Astrocyte (in vitro differentiated cells and primary cell): Measurements from ENCODE around the gene PSPN.

ENCODE experiments used
- EZH2 ChIP-seq: IDR thresholded peaks from 2 replicates; pipeline ENCODE4 v1.6.1; 2012; ENCODE audit warnings: mild to moderate bottlenecking, low read length, inconsistent platforms; ENCODE audit not compliant: insufficient read depth
- TF ChIP-seq, protein P1 (sequence below): IDR thresholded peaks from 2 replicates; pipeline ENCODE4 v1.5.1; 2011; ENCODE audit warnings: low read depth, mild to moderate bottlenecking, inconsistent platforms, low read length, moderate library complexity; ENCODE audit not compliant: insufficient read depth

DNA sequence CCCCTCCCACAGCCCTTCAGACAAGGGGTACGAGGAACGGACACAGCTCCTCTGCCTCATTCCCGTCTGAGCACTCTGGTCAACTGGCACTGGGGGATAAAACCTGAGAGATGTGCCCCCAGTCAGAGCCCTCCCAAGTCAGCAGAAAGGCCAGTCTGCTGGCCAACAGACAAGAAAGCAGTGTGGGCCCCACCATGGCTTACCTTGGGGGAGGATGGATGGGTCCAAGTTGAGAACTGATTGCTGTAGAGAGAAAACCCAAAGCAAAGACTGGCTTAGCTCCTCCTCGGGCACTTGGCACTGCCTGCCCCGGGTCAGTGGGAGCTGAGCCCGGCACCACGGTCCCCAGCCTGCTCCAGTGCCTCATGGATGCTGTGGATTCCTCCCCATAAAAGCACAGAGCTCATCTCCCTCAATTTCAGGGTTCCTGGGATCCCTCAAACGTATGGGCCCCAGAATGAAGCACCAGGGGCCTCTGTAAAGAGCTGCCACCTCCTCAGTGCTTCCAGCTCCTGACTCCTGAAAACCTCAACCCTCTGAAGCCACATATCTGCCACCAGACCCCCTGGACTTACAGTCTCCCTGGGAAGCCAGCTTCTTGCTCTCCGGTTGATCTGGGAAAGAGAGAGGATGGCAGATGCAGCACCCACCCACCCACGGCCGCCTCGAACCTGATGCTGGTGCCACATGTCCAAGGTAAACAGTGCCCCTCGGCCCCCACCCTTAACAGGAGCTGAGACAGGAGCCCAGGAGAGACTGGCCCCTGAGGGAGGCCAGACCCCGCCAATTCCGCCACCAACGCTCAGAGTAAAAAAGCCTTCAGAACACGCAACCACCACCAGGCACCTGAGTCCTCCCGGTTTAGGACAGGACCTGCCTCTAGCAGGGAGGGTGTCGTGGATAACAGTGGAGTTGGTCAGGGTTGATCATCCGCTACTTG lies 45.6 kb upstream of the PSPN start:
- TF ChIP-seq, protein P1, sequence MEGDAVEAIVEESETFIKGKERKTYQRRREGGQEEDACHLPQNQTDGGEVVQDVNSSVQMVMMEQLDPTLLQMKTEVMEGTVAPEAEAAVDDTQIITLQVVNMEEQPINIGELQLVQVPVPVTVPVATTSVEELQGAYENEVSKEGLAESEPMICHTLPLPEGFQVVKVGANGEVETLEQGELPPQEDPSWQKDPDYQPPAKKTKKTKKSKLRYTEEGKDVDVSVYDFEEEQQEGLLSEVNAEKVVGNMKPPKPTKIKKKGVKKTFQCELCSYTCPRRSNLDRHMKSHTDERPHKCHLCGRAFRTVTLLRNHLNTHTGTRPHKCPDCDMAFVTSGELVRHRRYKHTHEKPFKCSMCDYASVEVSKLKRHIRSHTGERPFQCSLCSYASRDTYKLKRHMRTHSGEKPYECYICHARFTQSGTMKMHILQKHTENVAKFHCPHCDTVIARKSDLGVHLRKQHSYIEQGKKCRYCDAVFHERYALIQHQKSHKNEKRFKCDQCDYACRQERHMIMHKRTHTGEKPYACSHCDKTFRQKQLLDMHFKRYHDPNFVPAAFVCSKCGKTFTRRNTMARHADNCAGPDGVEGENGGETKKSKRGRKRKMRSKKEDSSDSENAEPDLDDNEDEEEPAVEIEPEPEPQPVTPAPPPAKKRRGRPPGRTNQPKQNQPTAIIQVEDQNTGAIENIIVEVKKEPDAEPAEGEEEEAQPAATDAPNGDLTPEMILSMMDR, result no peak
- TF ChIP-seq EZH2, result no peak
